ENCODE data around the gene TIRAP.

GRCh38 chr11:126277322-126277721 lies 5.6 kb upstream of the TIRAP start:
- TF ChIP-seq RAD21 (CRISPR knock-in tag; conservative IDR thresholded peaks at IDR 0.05 in 1 of 2, IDR thresholded peaks at IDR 0.05 in 1 of 2) (no peak), TBP (optimal IDR thresholded peaks at IDR 0.05; ENCODE audit: low read depth, low read length) (no peak), PCBP2 (IDR thresholded peaks at IDR 0.05; ENCODE audit: low read depth, low read length, poor library complexity, severe bottlenecking) (no peak), POLR2A (conservative IDR thresholded peaks at IDR 0.05) (no peak), CTCF (IDR thresholded peaks at IDR 0.05 in 2 of 3, conservative IDR thresholded peaks at IDR 0.05 in 1 of 3; ENCODE audit: insufficient read depth in 2 of 3, low read depth in 1 of 3, low read length in 3 of 3) (no peak)

Data from K562 (cell line).